ENCODE results near the gene PCSK6.
A peak's percentile ranks its signal among the peaks of the same experiment; 100 is the strongest.
"Not testable (repeated sequence)": the region's sequence is repeated elsewhere in the genome, so short reads cannot be mapped to it uniquely, and the experiment has no call there.

Gene PCSK6

GRCh38 chr15:101459579-101460300 lies 29.8 kb downstream of the PCSK6 start:
- DNase-seq: no peak

GRCh38 chr15:101458908-101459578 lies 30.5 kb downstream of the PCSK6 start:
- DNase-seq: no peak

GRCh38 chr15:101458158-101458900 lies 31.2 kb downstream of the PCSK6 start:
- DNase-seq: no peak

GRCh38 chr15:101457696-101458095 lies 31.8 kb downstream of the PCSK6 start:
- no peak for DNase-seq

- DNase-seq: no peak
Observed at GRCh38 chr15:101456057-101456739, 33.3 kb downstream of the PCSK6 start.

- peak; percentile 78 for DNase-seq
Observed at GRCh38 chr15:101455291-101456025, 34.0 kb downstream of the PCSK6 start.

- DNase-seq: not testable (repeated sequence)
Observed at GRCh38 chr15:101454781-101455180, 34.7 kb downstream of the PCSK6 start.

- DNase-seq: no peak
Observed at GRCh38 chr15:101454365-101454764, 35.1 kb downstream of the PCSK6 start.

- DNase-seq: no peak
Observed at GRCh38 chr15:101453123-101454120, 36.1 kb downstream of the PCSK6 start.

GRCh38 chr15:101452572-101452971 lies 36.9 kb downstream of the PCSK6 start:
- no peak for DNase-seq

GRCh38 chr15:101451846-101452245 lies 37.7 kb downstream of the PCSK6 start:
- no peak for DNase-seq

- peak; percentile 48 for DNase-seq
Observed at GRCh38 chr15:101451266-101451799, 38.2 kb downstream of the PCSK6 start.

GRCh38 chr15:101450403-101451265 lies 38.9 kb downstream of the PCSK6 start:
- no peak for DNase-seq

- DNase-seq: no peak
Observed at GRCh38 chr15:101449471-101450402, 39.8 kb downstream of the PCSK6 start.

GRCh38 chr15:101448336-101448735 lies 41.2 kb downstream of the PCSK6 start:
- no peak for DNase-seq

- no peak for DNase-seq
Observed at GRCh38 chr15:101447561-101448071, 41.9 kb downstream of the PCSK6 start.

GRCh38 chr15:101447168-101447533 lies 42.4 kb downstream of the PCSK6 start:
- no peak for DNase-seq

- no peak for DNase-seq
Observed at GRCh38 chr15:101446518-101447167, 42.9 kb downstream of the PCSK6 start.

Measured in eye (tissue), 1 donor.